ENCODE results near the gene SRMS. TPM values are rescaled to one million over a fixed set of nuclear protein-coding genes. Genes with fewer than 3 reads are reported as not detected.
A peak's percentile ranks its signal among the peaks of the same experiment; 100 is the strongest.
"Not testable (repeated sequence)": the region's sequence is repeated elsewhere in the genome, so short reads cannot be mapped to it uniquely, and the experiment has no call there.

The SRMS gene
- total RNA-seq, 1 donor from 2014 or later = not detected

DNA sequence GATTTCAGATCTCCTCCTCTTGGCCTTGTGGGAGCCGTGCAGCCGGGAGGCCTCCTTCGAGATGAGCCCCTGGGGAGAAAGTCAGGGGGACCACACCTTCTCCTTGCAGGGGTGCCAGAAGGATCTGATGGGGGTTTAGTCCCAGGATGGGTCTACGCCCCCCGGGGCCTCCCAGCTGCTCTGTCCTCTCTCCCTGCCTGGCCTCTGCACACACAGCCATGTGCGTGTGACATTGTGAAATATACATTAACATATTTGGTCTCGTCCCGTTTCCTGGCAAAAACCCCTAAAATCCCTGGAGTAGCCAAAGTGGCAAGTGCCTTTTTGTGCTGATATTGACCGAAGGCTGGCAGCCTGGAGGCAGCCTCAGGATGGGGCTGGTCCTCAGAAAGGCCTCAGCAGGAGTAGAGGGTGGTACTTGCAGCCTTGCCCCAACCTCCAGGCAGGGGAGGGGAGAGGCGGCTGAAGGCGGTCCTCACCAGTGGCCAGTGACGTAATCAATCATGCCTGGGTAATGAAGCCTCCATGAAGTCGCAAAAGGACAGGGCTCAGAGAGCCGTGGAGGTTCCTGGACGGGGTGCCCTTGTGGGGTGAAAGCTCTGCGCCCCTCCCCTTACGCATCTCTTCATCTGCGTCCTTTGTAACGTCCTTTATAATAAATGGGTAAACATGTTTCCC is 31.6 kb upstream of the SRMS start:
- no peak for DNase-seq

DNA sequence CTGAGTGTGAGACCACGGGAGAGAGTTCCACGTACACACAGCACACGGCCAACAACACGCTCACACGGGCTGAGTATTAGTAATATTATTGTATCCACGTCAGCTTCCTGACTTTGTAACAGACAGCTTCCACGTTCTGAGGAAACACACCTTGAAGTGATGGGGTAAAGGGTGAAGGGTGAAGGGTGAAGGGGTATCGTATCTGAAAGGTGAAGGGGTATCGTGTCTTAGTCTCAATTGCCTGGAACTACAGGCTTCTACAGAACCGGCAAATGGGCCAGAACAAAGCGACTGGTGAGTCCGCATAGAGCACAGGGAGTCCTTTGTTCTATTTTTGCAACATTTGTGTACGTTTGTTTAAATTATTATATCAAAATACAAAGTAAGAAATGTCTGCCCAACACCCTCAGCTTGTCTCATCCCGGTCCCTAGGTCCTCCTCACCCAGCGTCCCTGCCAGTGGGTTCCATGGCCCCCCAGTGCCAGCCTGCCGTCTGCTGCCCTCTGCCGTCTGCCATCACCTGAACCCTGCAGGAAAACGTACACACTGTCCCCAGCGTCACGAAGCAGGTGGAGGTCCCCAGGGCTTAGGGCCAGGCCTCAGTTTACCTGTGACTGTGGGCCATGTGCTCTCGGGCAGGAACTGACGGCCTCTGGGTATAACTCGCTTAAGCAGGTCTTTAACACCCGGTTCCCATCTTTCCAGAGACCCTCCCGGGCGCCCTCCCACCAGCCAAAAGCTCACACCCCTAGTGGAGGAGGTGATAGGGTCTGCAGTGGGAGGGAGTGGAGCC is 30.9 kb upstream of the SRMS start:
- DNase-seq = no peak

DNA sequence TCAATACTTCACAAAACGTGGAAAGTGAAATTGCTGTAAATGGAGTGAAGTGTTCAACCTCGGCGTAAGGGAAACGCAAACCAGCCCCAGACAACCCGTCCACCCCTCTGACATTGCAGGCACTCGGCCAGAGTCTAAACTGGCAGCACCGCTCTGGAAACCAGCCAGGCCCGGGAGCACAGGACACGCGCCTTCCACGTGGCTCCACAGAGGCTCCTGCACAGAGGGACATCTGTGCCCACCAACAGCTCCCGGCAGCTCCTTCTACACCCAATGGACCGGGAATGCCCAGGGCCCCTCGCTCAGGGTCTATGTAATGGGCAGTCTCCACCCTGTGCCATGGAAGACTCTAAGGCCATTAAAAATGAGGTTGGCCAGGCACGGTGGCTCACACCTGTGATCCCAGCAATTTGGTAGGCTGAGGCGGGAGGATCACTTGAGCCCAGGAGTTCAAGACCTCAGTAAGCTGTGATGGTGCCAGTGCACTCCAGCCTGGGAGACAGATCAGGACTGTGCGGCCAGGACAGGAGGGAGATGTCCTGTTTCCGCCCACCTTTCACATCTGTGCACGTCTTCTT is 29.9 kb upstream of the SRMS start:
- no peak for DNase-seq

DNA sequence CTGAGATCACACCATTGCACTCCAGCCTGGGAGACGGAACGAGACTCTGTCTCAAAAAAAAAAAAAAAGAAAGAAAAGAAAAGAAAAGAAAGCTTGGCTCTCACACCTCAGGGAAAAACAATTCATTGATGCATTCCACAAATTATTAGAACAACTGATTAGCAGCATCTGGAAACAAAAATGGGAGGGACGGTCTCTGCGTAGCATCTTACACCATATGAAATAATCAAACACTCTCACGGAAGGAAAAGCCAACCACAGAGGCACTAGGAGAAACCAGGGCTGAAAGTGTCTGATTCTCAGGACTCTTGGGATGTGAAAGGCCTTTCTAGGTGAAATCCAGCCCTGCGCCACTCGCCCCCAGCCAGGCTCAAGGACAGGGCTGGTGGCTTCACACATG is 28.8 kb upstream of the SRMS start:
- no peak for DNase-seq

DNA sequence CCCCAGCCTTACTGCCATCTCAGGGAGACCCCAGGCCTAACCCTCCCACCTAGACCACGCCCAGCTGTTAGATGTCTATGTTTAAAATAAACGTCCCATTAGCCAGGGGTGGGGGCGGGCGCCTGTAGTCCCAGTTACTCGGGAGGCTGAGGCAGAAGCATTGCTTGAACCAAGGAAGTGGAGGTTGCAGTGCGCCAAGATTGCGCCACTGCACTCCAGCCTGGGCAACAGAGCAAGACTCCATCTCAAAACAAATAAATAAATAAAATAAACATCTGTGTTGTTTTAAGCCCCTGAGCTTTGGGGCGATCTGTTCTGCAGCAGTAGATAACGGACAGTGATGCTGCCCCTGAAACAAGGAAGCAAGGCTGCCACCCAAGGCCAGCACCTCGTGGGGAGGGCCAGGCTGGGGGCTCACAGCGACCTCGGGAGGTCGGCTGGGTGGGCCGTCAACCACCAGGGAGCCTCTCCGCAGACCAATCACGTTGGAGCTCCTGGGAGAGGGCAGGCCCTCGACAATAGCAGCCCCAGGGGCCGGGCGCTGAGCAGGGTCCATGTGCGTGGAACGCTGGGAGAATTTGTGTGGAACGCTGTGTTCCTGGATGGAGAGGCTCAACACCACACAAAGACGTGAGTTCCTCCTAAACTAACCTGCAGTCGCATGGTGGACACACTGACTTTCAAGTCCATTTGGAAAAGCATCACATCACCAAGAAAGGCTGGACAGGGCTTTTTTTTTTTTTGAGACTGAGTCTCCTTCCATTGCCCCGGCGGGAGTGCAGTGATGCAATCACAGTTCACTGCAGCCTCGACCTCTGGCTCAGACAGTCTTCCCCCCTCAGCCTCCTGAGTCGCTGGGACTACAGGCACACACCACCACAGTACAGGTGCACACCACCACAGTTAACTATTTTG is 27.5 kb upstream of the SRMS start:
- DNase-seq = no peak

DNA sequence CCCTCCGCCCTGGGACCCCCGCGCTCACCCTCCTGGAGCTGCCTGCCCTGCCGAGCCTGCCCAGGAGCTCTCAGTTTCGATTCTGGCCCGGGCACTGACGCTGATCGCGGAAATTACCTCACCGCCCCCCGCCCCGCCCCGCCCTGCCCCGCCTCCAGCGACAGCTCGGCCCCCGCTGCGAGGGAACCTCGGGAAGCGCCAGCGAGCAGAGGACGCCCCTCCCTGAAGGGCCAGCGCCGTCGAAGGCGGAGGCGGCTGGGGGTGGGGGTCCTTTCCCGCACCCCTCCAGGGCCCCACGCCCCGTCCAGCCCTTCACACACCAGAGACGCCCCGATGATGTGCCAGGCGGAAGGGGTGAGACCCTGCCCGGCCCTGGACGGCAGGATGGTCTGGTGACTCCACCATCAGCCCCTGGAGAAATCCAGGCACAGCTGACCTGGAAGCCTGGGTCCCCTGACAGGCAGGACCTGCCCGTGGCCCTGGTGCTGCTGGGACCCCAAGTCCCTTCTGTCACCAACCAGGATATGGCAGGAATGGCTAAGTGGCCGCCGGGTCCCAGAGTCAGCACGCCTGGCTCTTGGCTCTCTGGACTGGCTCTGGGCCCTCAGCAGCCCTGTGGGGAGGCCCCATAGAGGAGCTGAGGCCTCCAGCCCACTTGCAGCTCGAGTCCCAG is 26.7 kb upstream of the SRMS start, which contains the start of gene HELZ2:
Gene HELZ2 (minus strand): TSS at position 84 of the 673 bp plus-strand sequence. CDS start 1,854 bp downstream, outside the sequence.
- peak; percentile 41 for DNase-seq

DNA sequence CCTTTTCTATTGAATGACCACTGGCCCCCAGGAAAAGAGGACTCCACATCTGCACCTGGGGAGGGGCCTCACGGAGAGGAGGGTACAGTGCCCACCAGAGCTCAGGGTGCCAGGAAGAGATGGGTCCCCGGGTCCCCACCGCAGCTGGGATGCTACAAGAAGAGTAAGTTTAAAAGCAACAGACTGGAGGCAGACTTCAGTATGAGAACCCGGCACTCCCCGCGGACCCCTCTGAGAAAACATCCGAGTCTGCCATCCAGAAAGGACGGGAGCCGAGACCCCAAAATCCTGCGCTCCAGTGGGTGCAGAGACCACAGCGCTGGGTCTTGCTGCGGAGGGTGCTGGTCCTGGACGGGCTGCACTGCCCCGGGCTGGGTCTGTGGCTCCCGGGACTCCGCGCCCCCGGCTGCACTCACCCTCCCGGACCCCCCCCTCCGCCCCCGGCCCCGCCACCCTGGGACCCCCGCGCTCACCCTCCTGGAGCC is 26.1 kb upstream of the SRMS start:
- no peak for DNase-seq

DNA sequence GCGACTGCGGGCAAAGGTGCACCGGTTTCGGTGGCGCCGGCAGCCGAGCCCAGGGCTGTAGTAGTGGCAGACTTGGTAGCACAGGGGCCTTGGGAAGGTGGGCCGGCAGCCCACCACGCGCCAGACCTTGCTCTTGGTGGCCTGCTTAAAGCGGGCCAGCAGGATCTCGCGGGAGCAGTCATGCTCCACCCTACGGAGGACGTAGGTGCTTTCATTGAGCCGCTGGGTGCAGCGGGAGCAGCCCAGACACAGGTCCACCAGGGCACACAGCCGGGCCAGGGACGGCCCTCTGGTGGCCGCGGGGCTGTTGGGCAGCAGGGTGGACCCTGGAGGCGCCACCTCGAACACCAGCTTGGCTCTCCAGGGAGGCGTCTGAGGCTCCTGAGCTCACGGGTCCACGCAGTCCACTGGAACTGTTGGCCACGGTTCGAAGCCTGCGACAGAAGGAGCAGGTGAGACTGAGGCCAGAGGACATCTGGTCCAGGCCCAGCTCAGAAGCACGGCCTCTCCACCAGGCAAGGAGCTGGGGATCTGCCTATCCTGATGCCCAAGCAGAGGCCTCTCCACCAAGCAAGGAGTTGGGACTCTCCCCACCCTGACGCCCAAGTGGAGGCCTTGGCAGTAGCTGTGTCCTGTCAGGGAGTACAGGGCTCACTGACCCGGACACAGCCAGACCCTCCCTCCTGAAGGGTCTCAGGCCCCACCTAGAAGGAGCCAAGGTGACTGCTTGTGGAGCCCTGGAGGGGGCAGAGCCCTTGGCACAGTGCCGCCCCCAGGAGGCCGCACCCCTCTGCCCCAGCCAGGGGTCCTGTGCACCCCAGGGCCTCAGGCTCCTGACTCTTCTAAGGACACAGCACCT is 25.5 kb upstream of the SRMS start:
- no peak for DNase-seq

DNA sequence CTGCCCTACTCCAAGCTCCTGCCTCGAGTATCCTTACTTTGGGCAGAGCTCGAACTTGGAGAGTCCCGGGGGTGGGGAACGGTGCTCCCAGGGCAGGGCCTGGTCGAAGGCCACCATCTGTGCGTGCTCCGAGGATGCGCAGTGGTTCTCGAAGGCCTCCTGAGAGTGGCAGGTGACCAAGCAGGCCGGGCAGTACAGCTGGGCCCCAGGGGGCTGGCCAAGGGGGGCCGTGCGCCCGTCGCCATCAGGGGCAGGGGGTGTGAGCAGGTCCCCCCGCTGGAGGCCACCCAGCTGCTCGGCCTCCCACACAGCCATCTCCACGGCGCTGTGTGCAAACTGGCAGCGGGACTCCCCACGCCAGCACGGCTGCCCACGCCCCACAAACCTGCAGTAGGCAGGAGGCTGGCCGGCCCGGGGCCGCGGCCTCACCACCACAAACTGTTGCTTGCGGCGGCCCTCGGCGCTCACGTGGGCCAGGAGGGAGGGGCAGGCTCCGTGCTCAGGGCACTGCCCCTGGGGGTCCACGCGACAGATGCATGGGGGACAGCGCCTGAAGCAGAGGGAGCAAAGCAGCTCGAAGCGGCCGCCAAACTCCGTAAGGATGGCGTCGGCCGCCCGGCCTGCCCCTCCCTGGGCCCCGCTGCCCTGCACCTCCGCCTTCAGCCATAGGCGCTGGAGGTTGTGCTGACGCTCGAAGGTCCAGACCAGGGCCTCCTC is 24.7 kb upstream of the SRMS start:
- no peak for DNase-seq

DNA sequence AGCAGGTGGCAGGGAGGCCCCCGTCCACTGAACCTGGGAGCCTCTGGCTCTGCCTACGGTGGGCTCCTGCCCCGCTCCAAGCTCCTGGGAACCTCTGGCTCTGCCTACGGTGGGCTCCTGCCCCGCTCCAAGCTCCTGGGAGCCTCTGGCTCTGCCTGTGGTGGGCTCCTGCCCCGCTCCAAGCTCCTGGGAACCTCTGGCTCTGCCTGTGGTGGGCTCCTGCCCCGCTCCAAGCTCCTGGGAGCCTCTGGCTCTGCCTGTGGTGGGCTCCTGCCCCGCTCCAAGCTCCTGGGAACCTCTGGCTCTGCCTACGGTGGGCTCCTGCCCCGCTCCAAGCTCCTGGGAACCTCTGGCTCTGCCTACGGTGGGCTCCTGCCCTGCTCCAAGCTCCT is 23.5 kb upstream of the SRMS start:
- DNase-seq = not testable (repeated sequence)

DNA sequence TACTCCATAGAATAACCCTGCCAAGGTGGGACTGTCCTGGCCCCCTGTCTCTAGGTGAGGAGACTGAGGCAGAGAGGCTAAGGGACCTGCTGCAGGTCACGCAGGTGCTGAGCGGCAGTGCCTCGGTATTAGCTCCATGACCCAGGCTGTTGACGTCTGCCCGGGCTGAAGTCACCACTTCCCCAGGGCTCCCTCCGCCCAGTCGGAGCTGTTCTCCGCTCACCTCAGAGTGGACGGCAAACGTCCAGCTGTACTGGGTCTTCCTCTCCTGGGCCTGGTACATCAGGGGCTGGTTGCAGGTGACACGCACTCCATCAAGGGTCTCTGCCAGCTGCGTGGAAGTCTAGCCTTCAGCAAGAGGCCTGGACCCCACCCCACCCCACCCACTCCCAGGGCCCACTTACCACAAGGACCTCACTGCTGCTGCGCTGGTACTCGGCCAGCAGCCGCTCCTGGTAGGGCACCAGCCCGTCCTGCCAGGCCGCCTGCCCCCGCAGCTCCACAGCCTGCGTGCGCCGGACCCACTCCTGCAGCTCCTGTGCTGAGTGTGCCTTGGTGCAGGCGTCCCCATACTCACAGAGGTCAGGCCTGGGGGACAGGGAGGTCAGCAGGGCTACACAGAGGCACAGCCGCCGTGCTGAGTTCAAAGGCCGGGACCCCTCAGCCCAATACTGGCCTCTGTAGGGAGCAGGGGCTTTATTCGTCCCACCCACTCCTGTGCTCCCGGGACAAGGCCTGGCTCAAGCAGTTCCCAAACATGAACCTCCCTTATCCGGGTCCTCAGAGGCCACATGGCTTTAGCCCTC is 22.9 kb upstream of the SRMS start:
- DNase-seq = no peak

DNA sequence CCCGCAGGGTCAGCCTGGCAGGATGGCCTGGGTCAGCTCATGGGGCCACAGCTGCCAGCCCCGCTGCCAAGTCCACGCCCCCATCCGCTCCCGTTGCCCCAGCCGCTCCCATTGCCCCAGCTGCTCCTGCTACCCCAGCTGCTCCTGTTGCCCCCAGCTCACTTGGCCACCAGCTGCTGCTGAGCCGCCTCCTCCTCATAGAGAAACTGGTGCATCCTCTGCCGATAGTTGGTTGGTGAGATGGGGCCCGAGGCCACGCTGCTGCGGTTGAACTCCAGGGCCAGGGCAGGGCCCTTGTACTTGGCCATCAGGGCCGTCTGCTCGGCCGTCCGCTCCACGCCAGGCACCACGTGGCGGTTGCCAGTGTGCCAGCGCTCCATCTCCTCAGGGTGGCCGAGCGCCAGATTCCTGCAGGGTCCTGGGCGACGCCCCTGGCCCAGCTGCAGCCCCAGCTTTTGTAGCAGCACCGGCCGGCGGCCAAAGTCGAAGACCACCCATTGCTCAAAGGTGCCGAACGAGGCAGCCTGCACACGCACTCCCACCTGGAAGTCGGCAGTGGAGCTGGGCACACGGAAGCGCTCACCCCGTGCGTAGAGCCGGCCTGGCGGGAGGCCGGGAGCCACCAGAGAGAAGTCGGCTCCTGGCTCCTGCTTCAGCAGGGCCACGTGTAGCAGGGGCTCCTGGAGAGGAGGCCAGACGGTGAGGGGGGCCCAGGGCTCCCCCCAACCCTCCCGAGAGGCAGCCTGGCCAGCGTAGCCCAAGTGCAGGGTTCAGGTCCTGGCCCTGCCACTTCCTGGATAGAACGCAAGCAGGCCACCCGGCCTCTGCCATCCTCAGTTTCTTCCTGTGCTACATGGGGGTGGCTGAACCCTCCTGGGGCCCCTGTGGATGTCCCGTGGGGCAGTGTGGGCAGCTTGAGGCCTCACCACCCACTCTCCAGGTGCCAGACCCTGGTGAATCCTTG is 21.7 kb upstream of the SRMS start:
- no peak for DNase-seq

DNA sequence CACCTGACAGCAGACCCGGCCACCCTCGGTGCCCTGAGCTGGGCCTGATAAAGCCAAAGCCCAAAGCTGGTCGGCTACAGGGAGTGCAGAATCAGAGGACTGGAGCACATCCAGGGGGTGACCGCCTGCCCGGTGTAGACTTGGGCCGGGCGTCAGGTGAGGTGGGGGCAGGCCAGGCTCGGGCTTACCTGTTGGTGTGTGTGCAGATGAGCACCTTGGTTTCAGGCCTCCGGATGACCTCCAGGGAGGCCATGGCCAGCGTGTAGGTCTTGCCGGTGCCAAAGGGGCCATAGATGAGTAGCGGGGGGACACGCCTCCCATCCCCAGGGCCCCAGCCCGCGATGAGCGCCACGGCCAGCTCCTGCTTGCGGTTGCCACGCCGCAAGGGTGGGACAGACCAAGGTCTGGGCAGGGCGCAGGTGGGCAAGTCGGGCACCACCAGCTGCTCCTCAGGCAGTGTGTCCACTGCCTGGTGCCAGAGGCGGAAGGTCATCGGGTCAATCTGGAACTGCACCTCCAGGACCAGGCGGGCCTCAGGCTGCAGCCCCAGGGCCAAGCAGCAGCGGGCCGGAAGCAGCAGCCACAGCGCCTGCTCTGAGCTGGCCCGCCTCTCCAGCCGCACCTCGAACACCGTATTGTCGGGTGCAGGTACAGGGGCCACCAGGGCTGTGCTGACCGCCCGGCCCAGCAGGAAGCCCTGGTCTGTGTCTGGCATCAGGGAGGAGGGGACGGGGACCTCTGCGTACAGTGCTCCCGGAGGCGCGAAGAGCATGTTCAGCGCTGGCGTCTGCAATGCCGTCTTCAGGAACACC is 20.8 kb upstream of the SRMS start:
- DNase-seq = no peak

DNA sequence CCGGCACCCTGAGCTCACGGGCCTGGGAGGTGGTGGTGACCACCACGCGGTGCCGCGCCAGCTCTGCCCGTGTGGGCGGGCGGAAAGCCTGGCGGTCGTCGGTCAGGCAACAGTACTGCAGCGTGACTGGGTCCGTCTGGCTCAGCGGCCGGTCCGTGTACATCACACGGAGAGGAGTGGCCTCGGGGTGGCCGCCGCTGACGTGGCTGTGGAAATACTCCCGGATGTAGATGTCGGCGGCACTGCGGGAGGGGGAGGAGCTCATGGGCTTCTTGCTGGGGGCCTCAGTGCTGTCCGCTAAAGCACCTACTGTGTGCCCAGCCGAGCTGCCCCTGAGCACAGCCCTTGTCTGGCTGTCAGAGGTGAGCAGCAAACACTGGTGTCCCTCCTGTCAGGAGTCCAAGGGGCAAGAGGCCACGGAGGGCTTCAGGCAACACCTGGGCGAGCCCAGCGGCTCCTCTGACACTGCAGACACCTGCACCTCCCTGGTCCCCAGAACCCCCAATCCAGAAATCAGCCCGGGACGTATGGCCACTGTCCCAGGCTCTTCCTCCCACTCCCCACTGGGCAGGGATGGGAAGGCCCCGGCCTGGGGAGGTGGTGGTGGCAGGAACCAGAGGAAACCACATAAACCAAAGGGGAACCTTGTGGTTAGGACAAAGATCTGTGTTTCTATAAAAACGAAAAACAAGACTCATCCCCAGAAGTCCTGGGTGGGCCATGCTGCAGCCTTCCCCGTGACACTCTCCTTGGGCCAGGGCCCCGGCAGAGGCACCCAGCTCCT is 20.0 kb upstream of the SRMS start:
- DNase-seq = no peak

DNA sequence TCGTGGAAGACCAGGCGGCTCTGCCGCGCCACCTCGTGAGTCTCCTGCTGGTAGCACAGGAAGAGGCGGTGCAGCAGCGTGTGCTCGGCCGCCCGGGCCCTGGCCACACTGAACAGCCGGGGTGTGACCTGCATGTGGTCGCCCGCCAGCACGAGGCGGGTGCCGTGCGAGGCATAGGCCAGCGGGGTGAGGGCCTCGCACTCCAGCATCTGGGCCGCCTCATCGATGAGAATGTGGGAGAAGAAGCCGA is 19.5 kb upstream of the SRMS start:
- no peak for DNase-seq

DNA sequence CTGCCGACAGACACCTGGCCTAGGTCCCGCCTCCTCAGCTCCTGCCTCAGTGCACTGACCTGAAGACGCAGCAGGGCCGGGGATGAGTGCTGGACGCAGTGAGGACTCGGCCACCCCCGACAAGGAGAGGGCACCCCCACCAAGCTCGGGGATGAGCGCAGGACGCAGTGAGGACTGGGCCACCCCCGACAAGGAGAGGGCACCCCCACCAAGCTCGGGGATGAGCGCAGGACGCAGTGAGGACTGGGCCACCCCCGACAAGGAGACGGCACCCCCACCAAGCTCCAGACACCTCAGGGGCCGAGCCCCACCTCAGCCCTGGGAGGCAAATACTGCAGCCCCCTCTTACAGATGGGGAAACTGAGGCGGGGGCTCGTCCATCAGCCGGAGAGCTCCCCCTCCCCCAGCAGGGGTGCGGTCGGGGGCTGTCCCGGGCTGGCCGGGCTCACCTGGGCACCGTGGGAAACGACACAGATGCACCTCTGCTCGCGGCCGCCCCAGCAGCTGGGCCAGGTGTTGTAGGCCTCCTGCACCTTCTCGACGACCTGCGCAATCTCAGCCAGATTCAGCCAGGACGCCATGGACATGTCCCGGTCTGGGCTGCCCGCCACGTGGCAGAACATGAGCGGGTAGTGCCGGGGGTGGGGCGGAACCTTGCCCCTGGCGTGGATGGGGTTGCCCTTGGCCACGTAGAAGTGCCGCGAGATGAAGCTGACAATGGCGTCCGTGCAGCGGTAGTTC is 19.0 kb upstream of the SRMS start:
- DNase-seq = no peak

Measured in occipital lobe (tissue), 2 donors.